Endodermal cell (in vitro differentiated cells): Measurements from ENCODE around the gene ANKS1B. TPM values are rescaled to one million over a fixed set of nuclear protein-coding genes. Genes with fewer than 3 reads are reported as not detected.

Experiments
- DNase-seq: peaks from one replicate; pipeline ENCODE4 v3.0.0-alpha.2; 2017
- H3K27ac ChIP-seq: 2 replicates; pipeline ENCODE4 v1.5.1; 2013; ENCODE audit warnings: mild to moderate bottlenecking, low read depth, low read length, moderate library complexity
- H3K27me3 ChIP-seq: 2 replicates; pipeline ENCODE4 v1.6.1; 2013; ENCODE audit warnings: mild to moderate bottlenecking, low read length, moderate library complexity; ENCODE audit not compliant: insufficient read depth, control insufficient read depth, poor library complexity, severe bottlenecking
- H3K36me3 ChIP-seq: 2 replicates; pipeline ENCODE4 v1.7.0; 2013; ENCODE audit warnings: mild to moderate bottlenecking, low read length, moderate library complexity; ENCODE audit not compliant: control insufficient read depth, insufficient read depth
- H3K4me1 ChIP-seq: one replicate; pipeline ENCODE4 v1.7.0; 2013; ENCODE audit warnings: low read length; ENCODE audit not compliant: control insufficient read depth, insufficient read depth
- H3K4me3 ChIP-seq: 2 replicates; pipeline ENCODE4 v1.5.1; 2013; ENCODE audit warnings: mild to moderate bottlenecking, low read length, moderate library complexity
- H3K9ac ChIP-seq: 2 replicates; pipeline ENCODE4 v1.6.1; 2013; ENCODE audit warnings: mild to moderate bottlenecking, low read length, moderate library complexity; ENCODE audit not compliant: poor library complexity, severe bottlenecking; ENCODE audit errors: extremely low read depth
- H3K9me3 ChIP-seq: 2 replicates; pipeline ENCODE4 v1.6.1; 2013; ENCODE audit warnings: mild to moderate bottlenecking, low read length, moderate library complexity; ENCODE audit not compliant: control insufficient read depth
- H3K27ac Mint-ChIP-seq: 2 replicates; pipeline ENCODE4 v1.8.0; 2020; ENCODE audit warnings: mixed read lengths
- H3K27me3 Mint-ChIP-seq: 2 replicates; pipeline ENCODE4 v1.8.0; 2021; ENCODE audit warnings: mild to moderate bottlenecking, mixed read lengths; ENCODE audit not compliant: insufficient read depth
- H3K36me3 Mint-ChIP-seq: 2 replicates; pipeline ENCODE4 v1.8.0; 2020; ENCODE audit warnings: low read depth, mixed read lengths
- H3K4me1 Mint-ChIP-seq: 2 replicates; pipeline ENCODE4 v1.8.0; 2020; ENCODE audit warnings: mixed read lengths
- H3K4me3 Mint-ChIP-seq: 2 replicates; pipeline ENCODE4 v1.8.0; 2020; ENCODE audit warnings: mild to moderate bottlenecking, moderate library complexity, mixed read lengths
- H3K9me3 Mint-ChIP-seq: 2 replicates; pipeline ENCODE4 v1.8.0; 2020; ENCODE audit warnings: mild to moderate bottlenecking, mixed read lengths
- WGBS, 2 experiments: methylation state at CpG; one replicate each; pipeline versions ENCODE4 v1.1.5 to v1.1.7; 2013; ENCODE audit warnings: missing lambda C conversion rate in 2 of 2, mixed read lengths in 1 of 2; ENCODE audit not compliant: insufficient coverage in 1 of 2, insufficient read length in 1 of 2; 5-methylcytosine and 5-hydroxymethylcytosine counted together
- total RNA-seq, 2 donors: library from RNA; stranded (reverse); fragmentation: NEBNext Ultra II Directional in 1 of 2; extraction: Animal tissue kit (Norgen Biotek cat#: 25700) in 1 of 2; gene quantifications; 2 replicates in 1 of 2; 3 replicates in 1 of 2; pipeline ENCODE4 v1.2.1, GENCODE V29; 2021
- TF ChIP-seq, protein P1 (sequence below): fragments of 200-600 bp; sonication (generic); conservative IDR thresholded peaks from 2 replicates; pipeline ENCODE4 v1.5.0; 2021; ENCODE audit warnings: antibody characterized with exemption, mild to moderate bottlenecking

Gene ANKS1B
- total RNA-seq, 2 donors from 2014 or later, result 28.5 to 65.8 TPM

DNA sequence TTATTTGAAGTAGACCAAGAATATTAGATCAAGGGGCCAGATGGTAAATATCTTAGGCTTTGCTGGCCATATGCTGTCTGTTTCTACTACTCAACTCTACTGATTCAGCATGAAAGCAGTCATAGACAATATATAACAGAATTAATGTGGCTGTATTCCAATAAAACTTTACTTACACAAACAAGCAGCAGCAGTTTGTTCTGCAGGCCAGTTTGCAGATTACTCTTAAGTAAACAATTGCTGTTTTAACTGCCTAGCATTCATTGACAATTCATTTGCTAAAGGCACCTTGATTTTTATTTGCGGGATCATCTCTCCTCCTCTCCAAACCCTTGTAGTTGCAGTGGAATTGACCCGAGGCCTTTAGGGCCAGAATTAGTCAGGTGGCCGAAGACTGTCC lies 431.3 kb downstream of the ANKS1B start:
- TF ChIP-seq, protein P1, sequence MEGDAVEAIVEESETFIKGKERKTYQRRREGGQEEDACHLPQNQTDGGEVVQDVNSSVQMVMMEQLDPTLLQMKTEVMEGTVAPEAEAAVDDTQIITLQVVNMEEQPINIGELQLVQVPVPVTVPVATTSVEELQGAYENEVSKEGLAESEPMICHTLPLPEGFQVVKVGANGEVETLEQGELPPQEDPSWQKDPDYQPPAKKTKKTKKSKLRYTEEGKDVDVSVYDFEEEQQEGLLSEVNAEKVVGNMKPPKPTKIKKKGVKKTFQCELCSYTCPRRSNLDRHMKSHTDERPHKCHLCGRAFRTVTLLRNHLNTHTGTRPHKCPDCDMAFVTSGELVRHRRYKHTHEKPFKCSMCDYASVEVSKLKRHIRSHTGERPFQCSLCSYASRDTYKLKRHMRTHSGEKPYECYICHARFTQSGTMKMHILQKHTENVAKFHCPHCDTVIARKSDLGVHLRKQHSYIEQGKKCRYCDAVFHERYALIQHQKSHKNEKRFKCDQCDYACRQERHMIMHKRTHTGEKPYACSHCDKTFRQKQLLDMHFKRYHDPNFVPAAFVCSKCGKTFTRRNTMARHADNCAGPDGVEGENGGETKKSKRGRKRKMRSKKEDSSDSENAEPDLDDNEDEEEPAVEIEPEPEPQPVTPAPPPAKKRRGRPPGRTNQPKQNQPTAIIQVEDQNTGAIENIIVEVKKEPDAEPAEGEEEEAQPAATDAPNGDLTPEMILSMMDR, result no peak
- no peaks in the 10 kb centered on the region for H3K4me1 ChIP-seq
- 83 to 84% methylated on average over 3 of the region's 3 CpGs for WGBS, 2 experiments
- no peaks in the 10 kb centered on the region for H3K36me3 ChIP-seq
- H3K9ac ChIP-seq, result no peak overlapping the region
- H3K4me3 ChIP-seq, result no peak overlapping the region
- peaks cover 34% of the 10 kb centered on the region for H3K9me3 ChIP-seq
- peaks cover 27% of the 10 kb centered on the region for H3K9me3 Mint-ChIP-seq
- H3K27ac ChIP-seq, result no peak overlapping the region
- no peak for DNase-seq
- H3K4me3 Mint-ChIP-seq, result no peak overlapping the region
- H3K27me3 Mint-ChIP-seq, result peaks cover 11% of the 10 kb centered on the region
- H3K27ac Mint-ChIP-seq, result no peak overlapping the region
- peaks cover 14% of the 10 kb centered on the region for H3K4me1 Mint-ChIP-seq
- H3K27me3 ChIP-seq, result no peaks in the 10 kb centered on the region
- H3K36me3 Mint-ChIP-seq, result peaks cover 3% of the 10 kb centered on the region

DNA sequence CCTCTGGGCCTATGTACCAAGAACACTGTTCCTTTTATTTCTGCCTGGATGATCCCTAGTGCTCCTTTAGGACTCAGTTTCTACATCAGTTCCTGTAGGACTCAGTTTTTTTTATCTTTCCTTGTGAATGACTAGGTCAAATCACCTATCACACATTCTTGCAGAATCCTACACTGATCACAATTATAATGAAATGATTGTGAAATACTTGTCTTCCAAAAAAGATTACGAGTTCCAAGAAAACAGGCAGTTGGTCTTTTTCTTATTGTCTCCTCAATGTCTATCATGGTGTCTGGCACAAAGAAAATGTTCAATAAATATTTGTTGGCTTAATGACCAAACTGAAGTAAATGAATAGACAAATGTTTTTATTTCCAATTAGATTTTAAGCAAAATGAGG lies 432.7 kb downstream of the ANKS1B start:
- DNase-seq, result no peak
- Histone ChIP-seq H3K36me3 (no peaks in the 10 kb centered on the region), H3K9ac (no peak overlapping the region), H3K4me3 (no peak overlapping the region), H3K4me1 (no peaks in the 10 kb centered on the region), H3K27me3 (no peaks in the 10 kb centered on the region), H3K27ac (no peak overlapping the region), H3K9me3 (peaks cover 19% of the 10 kb centered on the region)
- Mint-ChIP-seq H3K9me3 (peaks cover 18% of the 10 kb centered on the region), H3K4me3 (no peak overlapping the region), H3K36me3 (peaks cover 3% of the 10 kb centered on the region), H3K4me1 (peaks cover 7% of the 10 kb centered on the region), H3K27me3 (peaks cover 11% of the 10 kb centered on the region), H3K27ac (no peak overlapping the region)
- TF ChIP-seq, protein P1, result no peak
- WGBS, 2 experiments, result 94% methylated on average over 1 of the region's 1 CpG; no CpG with 5 or more reads in 1 of the 2 experiments

DNA sequence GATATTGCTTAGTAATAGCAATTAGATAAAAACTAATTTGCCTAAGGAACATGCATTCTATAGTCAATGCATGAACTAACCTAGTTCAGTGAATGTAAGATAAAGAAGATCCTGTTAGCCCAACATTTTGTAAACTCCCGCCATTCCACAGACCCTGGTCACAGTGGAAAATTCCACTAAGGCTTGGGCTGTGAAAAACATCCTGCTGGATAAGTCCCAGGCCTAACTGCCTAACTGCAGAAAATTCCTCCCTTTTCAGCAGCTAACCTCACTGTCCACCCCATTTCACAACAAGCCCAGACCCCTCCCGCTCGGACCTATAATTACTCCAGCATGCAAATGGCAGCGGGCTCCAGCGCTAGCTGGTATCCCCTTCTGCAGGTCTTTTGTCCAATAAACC lies 435.1 kb downstream of the ANKS1B start:
- peaks cover 7% of the 10 kb centered on the region for H3K4me1 Mint-ChIP-seq
- no peaks in the 10 kb centered on the region for H3K9me3 ChIP-seq
- H3K4me3 Mint-ChIP-seq, result no peak overlapping the region
- H3K4me1 ChIP-seq, result no peaks in the 10 kb centered on the region
- no peaks in the 10 kb centered on the region for H3K36me3 ChIP-seq
- H3K27ac Mint-ChIP-seq, result no peak overlapping the region
- H3K27ac ChIP-seq, result no peak overlapping the region
- no peaks in the 10 kb centered on the region for H3K27me3 ChIP-seq
- 95 to 100% methylated on average over 1 to 5 of the region's 5 CpGs for WGBS, 2 experiments
- no peaks in the 10 kb centered on the region for H3K27me3 Mint-ChIP-seq
- TF ChIP-seq, protein P1, result no peak
- H3K4me3 ChIP-seq, result no peak overlapping the region
- H3K36me3 Mint-ChIP-seq, result no peaks in the 10 kb centered on the region
- no peak for DNase-seq
- no peaks in the 10 kb centered on the region for H3K9me3 Mint-ChIP-seq
- H3K9ac ChIP-seq, result no peak overlapping the region
